ENCODE results near the gene SEMA4A.
"Not testable (repeated sequence)": the region's sequence is repeated elsewhere in the genome, so short reads cannot be mapped to it uniquely, and the experiment has no call there.

The SEMA4A gene

GRCh38 chr1:156153362-156153761, at the start of gene SEMA4A:
TSS of gene SEMA4A (plus strand) at chr1:156153585. CDS start at chr1:156154579, 994 bp downstream.
- DNase-seq (ENCODE audit: low spot score), result no peak

DNA sequence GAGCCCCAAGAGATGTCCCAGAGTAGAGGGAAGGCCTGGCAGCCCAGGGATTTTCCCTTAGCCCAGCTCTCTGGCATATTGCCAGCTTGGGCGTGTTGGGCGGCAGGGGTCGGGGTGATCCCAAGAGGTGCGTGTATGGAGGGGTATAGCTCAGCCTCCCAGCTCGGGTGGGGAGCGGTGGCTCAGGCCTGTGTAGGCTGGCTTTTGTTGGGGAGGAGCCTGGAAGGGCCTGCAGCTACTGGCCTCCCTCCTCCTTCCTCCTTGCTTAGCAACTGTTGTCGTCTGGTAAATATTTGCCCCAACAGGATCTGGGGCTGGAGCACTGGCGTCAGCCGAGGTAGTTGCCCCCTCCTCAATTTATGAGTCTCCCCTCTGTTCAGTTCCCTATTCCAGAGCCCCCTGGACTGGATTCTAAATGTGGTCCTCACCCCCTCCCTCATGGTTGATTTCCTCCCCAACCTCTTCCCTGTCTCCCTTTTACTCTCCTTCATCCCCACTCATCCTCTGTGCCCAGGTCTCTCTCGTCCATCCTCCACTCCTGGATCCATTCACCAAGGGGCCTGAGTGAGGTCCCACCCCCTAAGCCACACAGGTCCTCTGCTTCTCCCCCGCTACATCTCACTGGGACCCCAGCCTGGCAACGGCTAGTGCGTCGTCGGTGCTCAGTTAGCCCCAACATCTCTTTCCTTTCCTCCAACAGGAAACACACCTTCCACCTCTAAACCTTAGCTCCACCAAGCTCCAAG, 49.1 kb upstream of the SEMA4A start:
- DNase-seq (ENCODE audit: low spot score), result no peak

GRCh38 chr1:156104861-156105832, 48.2 kb upstream of the SEMA4A start:
- DNase-seq (ENCODE audit: low spot score), result no peak

- no peak for DNase-seq (ENCODE audit: low spot score)
These were observed 46.5 kb upstream of the SEMA4A start for GRCh38 chr1:156106624-156107488.

DNA sequence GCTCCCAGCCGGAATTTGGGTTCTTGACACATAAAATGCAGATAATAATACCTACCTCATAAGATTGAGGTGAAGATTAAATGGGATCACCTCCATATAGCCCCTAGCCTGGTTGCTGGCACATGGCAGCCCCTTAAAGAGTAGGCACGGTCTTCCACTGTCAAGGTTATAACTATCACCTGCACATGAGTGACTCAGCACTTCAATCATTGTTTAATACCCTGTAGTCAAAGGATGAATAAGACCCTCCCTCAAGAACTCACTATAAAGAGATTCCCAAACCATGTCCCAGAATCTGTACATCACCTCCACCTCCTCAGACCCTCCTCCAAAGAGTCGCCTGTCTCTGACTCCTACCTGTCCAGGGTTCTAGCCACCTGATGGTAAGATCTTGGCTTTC, 45.3 kb upstream of the SEMA4A start:
- DNase-seq (ENCODE audit: low spot score), result no peak

GRCh38 chr1:156108664-156109241, 44.6 kb upstream of the SEMA4A start:
- DNase-seq (ENCODE audit: low spot score), result no peak

DNA sequence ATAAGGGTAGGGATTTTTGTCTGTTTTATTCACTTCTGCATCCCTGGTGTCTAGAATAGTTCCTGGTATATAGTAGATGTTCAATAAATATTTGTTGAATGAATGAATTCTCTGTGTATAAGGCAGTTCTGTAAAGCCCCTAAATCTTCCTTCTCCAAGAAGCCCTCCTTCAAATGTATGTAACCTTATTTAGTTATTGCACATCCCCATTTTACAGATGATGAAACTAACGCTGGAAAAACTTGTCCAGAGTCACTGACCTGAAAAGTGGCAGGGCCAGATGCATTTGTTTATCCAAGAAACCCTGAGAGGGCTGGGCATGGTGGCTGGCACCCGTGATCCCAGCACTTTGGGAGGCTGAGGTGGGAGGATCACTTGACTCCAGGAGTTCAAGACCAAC, 43.1 kb upstream of the SEMA4A start:
- no peak for DNase-seq (ENCODE audit: low spot score)

DNA sequence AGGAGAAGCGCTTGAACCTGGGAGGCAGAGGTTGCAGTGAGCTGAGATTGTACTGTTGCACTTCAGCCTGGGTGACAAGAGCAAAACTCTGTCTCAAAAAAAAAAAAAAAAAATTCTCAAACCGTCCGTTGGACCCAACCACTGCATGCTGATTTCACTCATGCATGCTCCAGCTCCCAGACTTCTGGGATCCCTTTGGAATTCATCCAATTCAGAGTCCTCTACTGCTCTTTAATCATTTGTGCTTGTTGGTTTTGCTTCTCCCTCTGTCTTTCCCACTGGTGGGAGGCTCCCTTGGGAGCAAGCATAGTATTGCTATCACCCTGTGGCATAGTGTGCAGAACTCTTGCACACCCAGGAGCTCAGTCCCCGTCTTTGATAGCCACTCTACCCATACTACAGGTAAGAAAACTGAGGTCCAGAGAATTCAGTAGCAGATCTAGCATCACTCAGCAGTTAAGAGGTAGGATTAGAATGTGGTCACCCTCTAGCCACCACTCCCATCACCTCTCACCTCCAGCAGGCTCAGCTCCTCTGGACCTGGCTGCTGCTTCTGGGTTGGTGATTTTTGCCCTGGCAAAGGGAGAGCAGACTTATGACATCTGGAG, 41.9 kb upstream of the SEMA4A start:
- DNase-seq (ENCODE audit: low spot score), result no peak

DNA sequence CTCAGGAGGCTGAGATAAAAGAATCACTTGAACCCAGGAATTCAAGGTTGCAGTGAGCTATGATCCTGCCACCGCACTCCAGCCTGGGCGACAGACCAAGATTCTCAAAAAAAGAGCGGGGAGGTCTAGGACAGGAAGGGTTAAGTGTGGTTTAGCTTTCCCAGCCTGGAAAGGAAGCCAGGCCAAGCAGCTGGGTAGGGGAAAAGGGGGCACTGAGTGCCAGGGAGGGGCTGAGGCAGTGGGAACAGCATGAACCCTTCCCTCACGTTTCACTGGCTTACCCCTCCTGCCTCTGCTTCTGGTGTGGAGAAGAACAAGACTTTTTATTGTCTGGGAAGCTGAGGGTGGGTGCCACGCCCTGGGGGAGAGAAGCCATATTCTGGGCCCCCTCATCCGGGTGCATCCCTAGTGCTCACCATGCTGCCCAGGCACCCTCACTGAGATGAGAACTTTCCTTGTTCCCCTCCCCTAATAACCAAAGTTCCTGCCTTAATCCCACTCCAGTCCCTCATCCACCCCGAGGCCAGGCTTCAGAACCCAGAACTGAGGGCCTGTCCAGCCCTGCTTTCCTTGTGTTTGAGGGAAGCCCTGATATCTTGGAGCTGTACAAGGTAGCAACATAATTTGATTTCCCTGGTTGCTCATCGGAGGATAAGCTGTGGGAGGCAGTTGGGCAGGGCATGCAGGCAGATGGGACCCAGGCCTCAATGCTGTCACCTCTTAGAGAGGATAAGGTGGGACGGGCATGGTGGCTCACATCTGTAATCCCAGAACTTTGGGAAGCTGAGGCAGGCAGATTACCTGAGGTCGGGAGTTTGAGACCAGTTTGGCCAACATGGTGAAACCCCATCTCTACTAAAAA, 40.9 kb upstream of the SEMA4A start:
- no peak for DNase-seq (ENCODE audit: low spot score)

DNA sequence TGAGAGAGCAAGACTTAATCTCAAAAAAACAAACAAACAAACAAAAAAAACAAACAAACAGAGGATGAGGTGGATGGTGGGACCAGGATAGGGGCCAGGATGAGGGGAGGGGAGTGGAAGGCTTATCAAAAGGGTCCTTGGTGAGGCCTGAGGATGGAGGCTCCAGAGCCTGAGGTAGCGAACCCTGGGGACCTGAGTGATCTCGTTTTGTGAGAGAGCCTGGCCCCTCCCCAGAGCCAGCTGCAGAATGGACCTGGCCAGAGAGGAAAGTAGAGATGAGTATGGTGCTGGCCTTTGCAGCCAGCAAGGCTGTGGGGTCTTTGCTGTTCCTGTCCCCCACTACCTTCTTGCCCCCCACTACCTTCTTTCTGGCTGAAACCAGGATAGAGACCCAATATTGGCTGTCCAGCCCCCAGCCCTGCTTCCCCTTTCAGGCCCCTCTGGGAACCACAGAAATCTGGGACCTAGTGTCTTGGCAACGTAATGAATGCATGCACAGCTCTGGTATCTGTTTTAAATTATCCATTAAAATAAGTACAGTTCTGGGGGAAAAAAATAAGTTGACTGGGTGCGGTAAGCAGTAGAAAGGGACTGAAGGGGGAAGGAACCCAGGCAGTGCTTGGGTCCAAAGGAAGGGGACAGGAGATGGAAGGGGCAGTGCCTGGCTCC, 40.0 kb upstream of the SEMA4A start:
- DNase-seq (ENCODE audit: low spot score), result no peak

- DNase-seq (ENCODE audit: low spot score), result peak; percentile 92
These were observed 39.1 kb upstream of the SEMA4A start, which contains the start of gene LMNA for GRCh38 chr1:156114101-156114918. TSS of gene LMNA (plus strand) at chr1:156114711. CDS start at chr1:156114919, 208 bp downstream.

DNA sequence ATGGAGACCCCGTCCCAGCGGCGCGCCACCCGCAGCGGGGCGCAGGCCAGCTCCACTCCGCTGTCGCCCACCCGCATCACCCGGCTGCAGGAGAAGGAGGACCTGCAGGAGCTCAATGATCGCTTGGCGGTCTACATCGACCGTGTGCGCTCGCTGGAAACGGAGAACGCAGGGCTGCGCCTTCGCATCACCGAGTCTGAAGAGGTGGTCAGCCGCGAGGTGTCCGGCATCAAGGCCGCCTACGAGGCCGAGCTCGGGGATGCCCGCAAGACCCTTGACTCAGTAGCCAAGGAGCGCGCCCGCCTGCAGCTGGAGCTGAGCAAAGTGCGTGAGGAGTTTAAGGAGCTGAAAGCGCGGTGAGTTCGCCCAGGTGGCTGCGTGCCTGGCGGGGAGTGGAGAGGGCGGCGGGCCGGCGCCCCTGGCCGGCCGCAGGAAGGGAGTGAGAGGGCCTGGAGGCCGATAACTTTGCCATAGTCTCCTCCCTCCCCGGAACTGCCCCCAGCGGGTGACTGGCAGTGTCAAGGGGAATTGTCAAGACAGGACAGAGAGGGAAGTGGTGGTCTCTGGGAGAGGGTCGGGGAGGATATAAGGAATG, 38.4 kb upstream of the SEMA4A start:
- DNase-seq (ENCODE audit: low spot score), result no peak

GRCh38 chr1:156115514-156116374, 37.6 kb upstream of the SEMA4A start:
- no peak for DNase-seq (ENCODE audit: low spot score)

GRCh38 chr1:156116731-156117130, 36.7 kb upstream of the SEMA4A start:
- not testable (repeated sequence) for DNase-seq (ENCODE audit: low spot score)

DNA sequence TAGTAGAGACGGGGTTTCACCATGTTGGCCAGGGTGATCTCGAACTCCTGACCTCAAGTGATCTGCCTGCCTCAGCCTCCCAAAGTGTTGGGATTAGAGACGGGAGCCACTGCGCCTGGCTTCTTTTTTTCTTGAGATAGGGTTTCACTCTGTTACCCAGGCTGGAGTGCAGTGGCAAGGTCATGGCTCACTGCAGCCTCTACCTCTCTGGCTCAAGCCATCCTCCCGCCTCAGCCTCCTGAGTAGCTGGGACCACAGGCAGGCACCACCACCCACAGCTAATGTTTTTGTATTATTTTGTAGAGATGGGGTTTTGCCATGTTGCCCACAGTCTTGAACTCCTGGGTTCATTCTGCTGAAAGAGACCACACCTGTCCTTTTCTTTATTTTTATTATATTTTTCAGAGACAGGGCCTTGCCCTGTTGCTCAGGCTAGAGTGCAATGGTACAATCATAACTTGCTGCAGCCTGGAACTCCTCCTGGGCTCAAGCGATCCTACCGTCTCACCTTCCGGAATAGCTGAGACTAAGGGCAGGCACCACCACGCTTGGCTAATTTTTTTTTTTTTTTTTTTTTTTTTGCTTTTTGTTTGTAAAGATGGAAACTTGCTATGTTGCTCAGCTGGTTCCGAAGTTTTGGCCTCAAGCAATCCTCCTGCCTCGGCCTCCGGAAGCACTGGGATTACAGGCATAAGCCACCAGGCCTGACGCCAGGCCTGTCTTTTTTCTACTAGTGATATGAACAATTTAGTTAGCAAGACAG, 35.8 kb upstream of the SEMA4A start:
- no peak for DNase-seq (ENCODE audit: low spot score)

- DNase-seq (ENCODE audit: low spot score), result no peak
These were observed 35.1 kb upstream of the SEMA4A start for GRCh38 chr1:156118177-156118868.
